ENCODE results near the gene SDK1.

DNA sequence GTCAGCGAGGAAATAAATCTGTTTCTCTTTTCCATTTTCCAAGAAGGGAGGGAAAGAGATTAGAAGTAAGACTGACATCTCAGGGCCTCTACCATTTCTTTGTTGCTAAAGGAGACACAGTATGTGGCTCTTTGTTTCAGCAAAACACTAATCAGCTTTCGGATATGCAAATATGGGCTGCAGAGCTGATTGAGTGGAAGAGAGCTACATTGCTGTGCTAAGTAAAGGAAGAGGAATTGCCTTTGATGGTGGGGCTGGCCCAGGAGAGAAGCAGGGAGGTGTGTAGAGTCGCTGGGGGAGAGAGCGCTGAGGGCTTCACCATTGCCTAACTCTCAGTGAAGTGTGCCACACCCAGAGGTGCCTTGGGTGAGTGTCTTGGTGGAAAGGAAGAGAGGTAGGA is 284.8 kb downstream of the SDK1 start:
- TF ChIP-seq POLR2A (IDR thresholded peaks at IDR 0.05) (no peak), EP300 (IDR thresholded peaks at IDR 0.05) (no peak)
- TF ChIP-seq, protein P1, sequence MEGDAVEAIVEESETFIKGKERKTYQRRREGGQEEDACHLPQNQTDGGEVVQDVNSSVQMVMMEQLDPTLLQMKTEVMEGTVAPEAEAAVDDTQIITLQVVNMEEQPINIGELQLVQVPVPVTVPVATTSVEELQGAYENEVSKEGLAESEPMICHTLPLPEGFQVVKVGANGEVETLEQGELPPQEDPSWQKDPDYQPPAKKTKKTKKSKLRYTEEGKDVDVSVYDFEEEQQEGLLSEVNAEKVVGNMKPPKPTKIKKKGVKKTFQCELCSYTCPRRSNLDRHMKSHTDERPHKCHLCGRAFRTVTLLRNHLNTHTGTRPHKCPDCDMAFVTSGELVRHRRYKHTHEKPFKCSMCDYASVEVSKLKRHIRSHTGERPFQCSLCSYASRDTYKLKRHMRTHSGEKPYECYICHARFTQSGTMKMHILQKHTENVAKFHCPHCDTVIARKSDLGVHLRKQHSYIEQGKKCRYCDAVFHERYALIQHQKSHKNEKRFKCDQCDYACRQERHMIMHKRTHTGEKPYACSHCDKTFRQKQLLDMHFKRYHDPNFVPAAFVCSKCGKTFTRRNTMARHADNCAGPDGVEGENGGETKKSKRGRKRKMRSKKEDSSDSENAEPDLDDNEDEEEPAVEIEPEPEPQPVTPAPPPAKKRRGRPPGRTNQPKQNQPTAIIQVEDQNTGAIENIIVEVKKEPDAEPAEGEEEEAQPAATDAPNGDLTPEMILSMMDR (IDR thresholded peaks at IDR 0.05), result no peak
